HL-60 (cell line): ENCODE data around the gene RAD50.

ENCODE experiments used
- GABPA ChIP-seq: IDR thresholded peaks from 2 replicates; pipeline ENCODE4 v1.6.1; 2012; ENCODE audit warnings: low read depth
- POLR2AphosphoS5 ChIP-seq: IDR thresholded peaks from 2 replicates; pipeline ENCODE4 v1.6.1; 2012; ENCODE audit warnings: low read depth
- REST ChIP-seq: IDR thresholded peaks from 2 replicates; pipeline ENCODE4 v1.6.1; 2012; ENCODE audit warnings: low read depth; ENCODE audit not compliant: insufficient replicate concordance
- SPI1 ChIP-seq: IDR thresholded peaks from 2 replicates; pipeline ENCODE4 v1.6.1; 2012; ENCODE audit warnings: low read depth, mild to moderate bottlenecking, borderline replicate concordance
- TF ChIP-seq, protein P1 (sequence below): IDR thresholded peaks from one replicate; pipeline ENCODE4 v1.5.1; 2011; ENCODE audit warnings: low read length, control low read depth, inconsistent platforms; ENCODE audit not compliant: insufficient read depth

DNA sequence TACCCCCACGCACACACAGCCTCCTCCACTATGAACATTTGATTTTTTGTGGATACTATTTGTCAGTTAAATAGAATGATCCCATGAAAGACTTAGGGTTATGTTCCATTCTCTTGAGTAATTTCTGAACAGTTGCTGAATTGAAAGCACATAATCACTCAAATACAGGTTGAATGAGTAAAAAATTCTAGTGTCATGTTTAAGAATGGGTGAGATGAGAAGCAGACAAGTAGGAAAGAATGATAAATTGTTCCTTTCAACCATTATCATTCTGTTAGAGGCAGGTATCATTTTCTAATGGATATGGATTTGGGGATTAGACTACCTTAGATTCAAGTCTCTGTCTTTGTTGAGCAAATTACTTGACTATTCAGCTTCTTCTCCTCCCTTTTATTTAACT, 19.3 kb downstream of the RAD50 start:
- TF ChIP-seq, protein P1, sequence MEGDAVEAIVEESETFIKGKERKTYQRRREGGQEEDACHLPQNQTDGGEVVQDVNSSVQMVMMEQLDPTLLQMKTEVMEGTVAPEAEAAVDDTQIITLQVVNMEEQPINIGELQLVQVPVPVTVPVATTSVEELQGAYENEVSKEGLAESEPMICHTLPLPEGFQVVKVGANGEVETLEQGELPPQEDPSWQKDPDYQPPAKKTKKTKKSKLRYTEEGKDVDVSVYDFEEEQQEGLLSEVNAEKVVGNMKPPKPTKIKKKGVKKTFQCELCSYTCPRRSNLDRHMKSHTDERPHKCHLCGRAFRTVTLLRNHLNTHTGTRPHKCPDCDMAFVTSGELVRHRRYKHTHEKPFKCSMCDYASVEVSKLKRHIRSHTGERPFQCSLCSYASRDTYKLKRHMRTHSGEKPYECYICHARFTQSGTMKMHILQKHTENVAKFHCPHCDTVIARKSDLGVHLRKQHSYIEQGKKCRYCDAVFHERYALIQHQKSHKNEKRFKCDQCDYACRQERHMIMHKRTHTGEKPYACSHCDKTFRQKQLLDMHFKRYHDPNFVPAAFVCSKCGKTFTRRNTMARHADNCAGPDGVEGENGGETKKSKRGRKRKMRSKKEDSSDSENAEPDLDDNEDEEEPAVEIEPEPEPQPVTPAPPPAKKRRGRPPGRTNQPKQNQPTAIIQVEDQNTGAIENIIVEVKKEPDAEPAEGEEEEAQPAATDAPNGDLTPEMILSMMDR, result no peak
- TF ChIP-seq POLR2AphosphoS5 (no peak), GABPA (no peak), SPI1 (no peak), REST (no peak)
